IPS-20b (cell line): ENCODE results near the gene ALAS2.

Source experiments
- H3K27ac ChIP-seq: one replicate; pipeline ENCODE4 v1.5.1; 2013; ENCODE audit warnings: low read length
- H3K27me3 ChIP-seq: 2 replicates; pipeline ENCODE4 v1.6.1; 2013; ENCODE audit warnings: mild to moderate bottlenecking, low read length, inconsistent platforms; ENCODE audit not compliant: insufficient read depth
- H3K36me3 ChIP-seq: 2 replicates; pipeline ENCODE4 v1.6.1; 2013; ENCODE audit warnings: low read depth, mild to moderate bottlenecking, inconsistent platforms, low read length, moderate library complexity; ENCODE audit not compliant: insufficient read depth
- H3K4me1 ChIP-seq: 2 replicates; pipeline ENCODE4 v1.6.1; 2013; ENCODE audit warnings: mild to moderate bottlenecking, control low read depth, inconsistent platforms, low read length, moderate library complexity; ENCODE audit not compliant: insufficient read depth
- H3K4me3 ChIP-seq: 2 replicates; pipeline ENCODE4 v1.5.1; 2013; ENCODE audit warnings: mild to moderate bottlenecking, low read length, inconsistent platforms
- H3K9ac ChIP-seq: 2 replicates; pipeline ENCODE4 v1.6.1; 2013; ENCODE audit warnings: low read depth, mild to moderate bottlenecking, inconsistent platforms, low read length, moderate library complexity
- H3K9me3 ChIP-seq: 2 replicates; pipeline ENCODE4 v1.6.1; 2013; ENCODE audit warnings: mild to moderate bottlenecking, low read depth, low read length, inconsistent platforms; ENCODE audit not compliant: insufficient read depth

ALAS2 gene

DNA sequence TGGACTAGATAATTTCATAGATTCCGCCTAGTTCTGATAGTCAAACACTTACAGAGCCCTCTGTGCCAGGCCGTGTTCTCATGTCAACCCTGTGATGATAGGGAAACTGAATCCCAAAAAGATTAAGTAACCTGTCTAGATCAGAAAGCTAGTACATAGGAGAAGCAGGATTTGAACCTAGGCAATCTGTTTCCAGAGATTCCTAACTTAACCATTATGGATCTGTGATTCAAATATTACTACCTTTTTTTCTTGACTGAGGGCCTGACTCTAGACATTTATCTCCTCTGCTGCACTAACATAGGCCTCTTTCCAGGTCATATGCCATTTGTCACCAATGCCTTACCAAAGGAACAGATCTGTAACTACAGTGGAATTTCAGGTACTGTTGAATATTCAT is 1.5 kb downstream of the ALAS2 start:
- Histone ChIP-seq H3K27me3 (no peaks in the 10 kb centered on the region), H3K27ac (no peak overlapping the region), H3K9me3 (no peaks in the 10 kb centered on the region), H3K9ac (no peak overlapping the region), H3K4me3 (no peak overlapping the region), H3K4me1 (no peaks in the 10 kb centered on the region), H3K36me3 (no peaks in the 10 kb centered on the region)

- no peaks in the 10 kb centered on the region for H3K36me3 ChIP-seq
- H3K4me1 ChIP-seq, result no peaks in the 10 kb centered on the region
- no peak overlapping the region for H3K9ac ChIP-seq
- H3K4me3 ChIP-seq, result no peak overlapping the region
- H3K27ac ChIP-seq, result no peak overlapping the region
- H3K27me3 ChIP-seq, result no peaks in the 10 kb centered on the region
- no peaks in the 10 kb centered on the region for H3K9me3 ChIP-seq
Measured at GRCh38 chrX:55028611-55029010, 2.2 kb downstream of the ALAS2 start.

DNA sequence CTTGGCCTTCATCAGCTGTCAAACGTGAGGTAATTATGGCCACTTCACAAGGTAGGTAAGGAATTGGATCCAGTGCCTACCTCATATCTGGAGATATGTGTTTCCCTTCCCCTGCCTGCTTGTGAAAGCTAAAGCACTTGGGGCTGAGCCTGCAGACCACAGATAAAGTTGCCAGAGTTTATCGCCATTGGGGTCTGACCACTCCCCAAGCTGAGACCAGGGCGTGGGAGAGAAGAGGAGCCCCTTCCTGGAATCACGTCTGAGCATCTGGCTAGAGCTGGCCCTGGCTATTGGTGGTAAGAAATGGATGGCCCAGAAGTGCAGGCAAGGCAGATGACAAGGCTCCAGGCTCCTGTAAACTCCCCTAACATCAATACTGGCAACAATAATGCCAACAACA is 2.7 kb downstream of the ALAS2 start:
- H3K36me3 ChIP-seq, result no peaks in the 10 kb centered on the region
- no peaks in the 10 kb centered on the region for H3K27me3 ChIP-seq
- H3K9me3 ChIP-seq, result no peaks in the 10 kb centered on the region
- H3K27ac ChIP-seq, result no peak overlapping the region
- no peak overlapping the region for H3K9ac ChIP-seq
- no peak overlapping the region for H3K4me3 ChIP-seq
- H3K4me1 ChIP-seq, result no peaks in the 10 kb centered on the region

GRCh38 chrX:55026840-55027239 is 3.9 kb downstream of the ALAS2 start:
- H3K36me3 ChIP-seq, result no peaks in the 10 kb centered on the region
- H3K4me1 ChIP-seq, result no peaks in the 10 kb centered on the region
- no peaks in the 10 kb centered on the region for H3K27me3 ChIP-seq
- H3K9me3 ChIP-seq, result no peaks in the 10 kb centered on the region
- no peak overlapping the region for H3K27ac ChIP-seq
- H3K9ac ChIP-seq, result no peak overlapping the region
- H3K4me3 ChIP-seq, result no peak overlapping the region

GRCh38 chrX:55026143-55026542 is 4.6 kb downstream of the ALAS2 start:
- H3K9me3 ChIP-seq, result no peaks in the 10 kb centered on the region
- H3K4me3 ChIP-seq, result no peak overlapping the region
- H3K4me1 ChIP-seq, result no peaks in the 10 kb centered on the region
- no peaks in the 10 kb centered on the region for H3K27me3 ChIP-seq
- no peaks in the 10 kb centered on the region for H3K36me3 ChIP-seq
- no peak overlapping the region for H3K9ac ChIP-seq
- no peak overlapping the region for H3K27ac ChIP-seq

DNA sequence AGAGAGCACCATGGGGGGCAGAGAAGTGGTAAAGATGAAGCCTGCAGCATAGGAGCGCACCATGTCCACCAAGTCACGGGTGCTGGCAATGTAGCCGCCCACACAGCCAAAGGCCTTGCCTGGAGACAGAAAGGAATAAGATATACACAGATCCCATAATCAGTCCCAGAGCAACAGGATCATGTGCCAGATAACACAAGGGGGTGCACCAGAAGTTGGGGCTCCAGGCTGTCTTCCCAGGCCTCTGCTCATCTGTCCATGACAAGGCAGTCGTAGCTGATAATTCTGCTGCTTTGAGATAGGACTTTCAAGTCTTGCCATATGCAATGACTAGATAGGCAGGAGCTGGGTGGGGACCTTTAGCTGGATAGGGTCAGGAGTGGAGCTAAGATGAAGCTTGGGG is 15.9 kb downstream of the ALAS2 start:
- no peak overlapping the region for H3K4me3 ChIP-seq
- H3K36me3 ChIP-seq, result no peaks in the 10 kb centered on the region
- H3K27ac ChIP-seq, result no peak overlapping the region
- no peaks in the 10 kb centered on the region for H3K9me3 ChIP-seq
- no peak overlapping the region for H3K9ac ChIP-seq
- H3K4me1 ChIP-seq, result no peaks in the 10 kb centered on the region
- no peaks in the 10 kb centered on the region for H3K27me3 ChIP-seq

GRCh38 chrX:55011294-55011693 is 19.5 kb downstream of the ALAS2 start:
- Histone ChIP-seq H3K4me3 (no peak overlapping the region), H3K27me3 (no peaks in the 10 kb centered on the region), H3K4me1 (no peaks in the 10 kb centered on the region), H3K9ac (no peak overlapping the region), H3K36me3 (peaks cover 5% of the 10 kb centered on the region; the same call in 1 of the 2 replicates), H3K9me3 (no peaks in the 10 kb centered on the region), H3K27ac (no peak overlapping the region)

DNA sequence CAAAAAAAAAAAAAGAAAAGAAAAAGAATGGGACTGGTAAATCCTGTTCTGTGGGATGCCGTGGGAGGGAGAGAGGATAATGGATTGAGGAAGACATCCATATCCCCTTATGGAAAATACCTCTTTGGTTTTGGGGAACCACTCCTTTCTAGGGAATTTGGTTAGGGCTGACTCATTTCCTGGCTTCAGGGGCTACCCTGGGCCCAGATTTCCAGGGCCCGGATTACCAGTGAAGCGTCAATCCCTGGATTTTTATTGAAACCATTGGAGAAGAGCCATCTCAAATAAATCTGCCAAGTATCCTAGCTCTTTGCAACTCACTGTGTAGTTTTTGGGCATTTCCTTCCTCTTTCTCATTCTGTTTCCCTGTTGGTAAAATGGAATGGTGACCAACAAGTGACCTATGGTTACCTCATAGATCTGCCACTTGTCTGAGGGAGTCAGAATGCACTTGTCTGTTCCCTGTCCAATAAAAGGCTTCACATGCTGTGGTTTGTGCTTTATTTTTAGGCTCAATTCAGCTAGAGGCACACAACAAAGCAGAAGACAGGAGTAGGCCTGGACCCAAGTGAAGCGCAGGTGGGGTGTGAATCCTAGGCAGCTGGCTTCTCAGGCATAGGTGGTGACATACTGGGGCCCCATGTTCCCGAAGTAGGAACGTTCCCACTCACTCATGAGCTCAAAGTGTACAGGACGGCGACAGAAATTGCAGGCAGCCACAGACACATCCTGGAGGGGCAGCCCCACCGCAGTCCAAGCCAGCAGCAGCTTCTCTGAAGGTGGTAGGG is 22.0 kb downstream of the ALAS2 start:
- Histone ChIP-seq H3K36me3 (peaks cover 30% of the 10 kb centered on the region), H3K27ac (no peak overlapping the region), H3K9ac (no peak overlapping the region), H3K9me3 (no peaks in the 10 kb centered on the region), H3K4me3 (no peak overlapping the region), H3K4me1 (no peaks in the 10 kb centered on the region), H3K27me3 (no peaks in the 10 kb centered on the region)

DNA sequence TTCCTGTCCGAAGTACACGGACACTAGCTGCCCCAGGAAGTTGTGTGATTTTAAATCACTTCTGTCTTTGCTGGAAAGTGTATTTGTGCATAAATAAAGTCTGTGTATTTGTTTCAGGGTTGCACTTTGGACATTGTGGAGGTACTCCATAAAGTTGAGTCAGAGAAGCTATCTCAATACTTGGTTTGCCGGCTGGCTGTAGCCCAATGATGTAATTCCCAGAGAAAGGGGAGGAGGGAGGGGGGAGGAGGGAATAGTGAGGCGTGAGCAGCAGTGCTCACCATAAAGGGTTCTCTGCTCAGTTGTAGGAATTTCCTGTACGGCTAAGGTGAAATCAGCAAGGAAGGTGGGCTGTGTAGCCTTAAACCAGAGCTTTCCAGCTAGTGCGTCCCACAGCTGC is 23.1 kb downstream of the ALAS2 start:
- Histone ChIP-seq H3K4me1 (no peaks in the 10 kb centered on the region), H3K36me3 (peaks cover 41% of the 10 kb centered on the region), H3K9ac (no peak overlapping the region), H3K27me3 (no peaks in the 10 kb centered on the region), H3K9me3 (no peaks in the 10 kb centered on the region), H3K4me3 (no peak overlapping the region), H3K27ac (no peak overlapping the region)

DNA sequence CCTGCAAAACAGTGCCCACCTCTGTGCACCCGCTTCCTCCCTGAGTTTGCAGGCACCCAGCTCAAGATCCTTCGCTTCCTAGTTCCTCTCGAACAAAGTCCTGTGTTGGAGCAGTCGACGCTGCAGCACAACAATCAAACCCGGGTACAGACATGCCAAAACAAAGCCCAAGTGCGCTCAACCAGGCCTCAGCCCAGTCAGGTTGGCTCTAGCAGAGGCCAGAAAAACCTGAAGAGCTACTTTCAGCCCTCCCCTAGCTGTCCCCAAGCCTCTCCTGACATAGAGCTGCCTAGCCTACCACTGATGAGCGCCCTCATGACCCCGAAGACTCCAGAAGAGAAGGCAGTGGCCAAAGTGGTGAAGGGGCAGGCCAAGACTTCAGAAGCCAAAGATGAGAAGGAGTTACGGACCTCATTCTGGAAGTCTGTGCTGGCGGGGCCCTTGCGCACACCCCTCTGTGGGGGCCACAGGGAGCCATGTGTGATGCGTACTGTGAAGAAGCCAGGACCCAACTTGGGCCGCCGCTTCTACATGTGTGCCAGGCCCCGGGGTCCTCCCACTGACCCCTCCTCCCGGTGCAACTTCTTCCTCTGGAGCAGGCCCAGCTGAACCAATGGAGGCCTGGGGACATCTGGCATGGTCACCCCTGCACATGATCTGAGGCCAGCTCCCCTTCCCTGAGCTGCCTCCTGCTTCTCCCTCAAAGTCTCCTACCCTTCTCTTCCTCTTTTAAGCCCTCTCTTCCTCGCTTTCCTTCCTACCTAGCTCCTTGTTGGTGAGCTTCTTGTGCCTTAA is 23.8 kb downstream of the ALAS2 start:
- H3K9me3 ChIP-seq, result no peaks in the 10 kb centered on the region
- H3K27me3 ChIP-seq, result no peaks in the 10 kb centered on the region
- H3K4me1 ChIP-seq, result no peaks in the 10 kb centered on the region
- peaks cover 47% of the 10 kb centered on the region for H3K36me3 ChIP-seq
- H3K9ac ChIP-seq, result no peak overlapping the region
- H3K27ac ChIP-seq, result no peak overlapping the region
- no peak overlapping the region for H3K4me3 ChIP-seq

- Histone ChIP-seq H3K27ac (no peak overlapping the region), H3K9ac (no peak overlapping the region), H3K4me1 (no peaks in the 10 kb centered on the region), H3K27me3 (no peaks in the 10 kb centered on the region), H3K9me3 (no peaks in the 10 kb centered on the region), H3K36me3 (peaks cover 51% of the 10 kb centered on the region), H3K4me3 (no peak overlapping the region)
Measured at GRCh38 chrX:55005256-55005655, 25.5 kb downstream of the ALAS2 start.

DNA sequence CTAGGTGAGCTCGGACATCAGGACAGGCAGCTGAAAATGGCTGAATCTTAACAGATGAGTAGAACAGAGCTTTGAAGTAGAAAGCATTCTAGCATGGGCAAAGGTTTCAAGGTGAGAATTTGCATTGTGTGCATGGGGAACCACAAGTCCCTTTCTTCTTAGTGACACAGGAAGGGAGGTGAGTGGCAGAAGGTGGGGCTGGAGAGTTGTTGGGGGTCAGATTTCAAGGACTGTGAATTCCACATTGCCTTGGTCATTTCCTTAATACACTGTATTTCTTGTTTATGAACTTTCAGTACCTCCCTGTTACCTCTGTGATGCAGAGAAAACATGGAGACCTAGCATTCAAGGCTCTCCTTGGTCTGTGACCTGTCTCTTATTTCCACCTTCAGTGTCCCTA is 26.5 kb downstream of the ALAS2 start:
- Histone ChIP-seq H3K9ac (no peak overlapping the region), H3K4me1 (no peaks in the 10 kb centered on the region), H3K4me3 (no peak overlapping the region), H3K27me3 (no peaks in the 10 kb centered on the region), H3K36me3 (peaks cover 51% of the 10 kb centered on the region), H3K9me3 (no peaks in the 10 kb centered on the region), H3K27ac (no peak overlapping the region)
